GM12801 (cell line): ENCODE results near the gene RAPGEF3.

ENCODE experiments used
- CTCF ChIP-seq: IDR thresholded peaks from one replicate; pipeline ENCODE4 v1.5.1; 2011; ENCODE audit warnings: control low read depth; ENCODE audit not compliant: insufficient read length; ENCODE audit errors: extremely low read depth

Gene RAPGEF3

GRCh38 chr12:47757840-47758583 lies 668 bp downstream of the RAPGEF3 start:
- no peak for TF ChIP-seq CTCF

GRCh38 chr12:47757364-47757839 lies 1.3 kb downstream of the RAPGEF3 start:
- no peak for TF ChIP-seq CTCF

GRCh38 chr12:47755655-47756562 lies 2.8 kb downstream of the RAPGEF3 start:
- no peak for TF ChIP-seq CTCF

GRCh38 chr12:47754881-47755280 lies 3.8 kb downstream of the RAPGEF3 start:
- TF ChIP-seq CTCF = no peak

GRCh38 chr12:47754126-47754525 lies 4.6 kb downstream of the RAPGEF3 start:
- no peak for TF ChIP-seq CTCF

GRCh38 chr12:47753021-47754001 lies 5.4 kb downstream of the RAPGEF3 start:
- no peak for TF ChIP-seq CTCF
